HG02623 (cell line): Measurements from ENCODE around the gene SORCS2.

Experiments
- ATAC-seq: cut with Tn5 transposase; IDR thresholded peaks from one replicate; pipeline ENCODE4 v1.9.1; 2021; ENCODE audit warnings: moderate library complexity; ENCODE audit not compliant: unreplicated experiment

The SORCS2 gene

DNA sequence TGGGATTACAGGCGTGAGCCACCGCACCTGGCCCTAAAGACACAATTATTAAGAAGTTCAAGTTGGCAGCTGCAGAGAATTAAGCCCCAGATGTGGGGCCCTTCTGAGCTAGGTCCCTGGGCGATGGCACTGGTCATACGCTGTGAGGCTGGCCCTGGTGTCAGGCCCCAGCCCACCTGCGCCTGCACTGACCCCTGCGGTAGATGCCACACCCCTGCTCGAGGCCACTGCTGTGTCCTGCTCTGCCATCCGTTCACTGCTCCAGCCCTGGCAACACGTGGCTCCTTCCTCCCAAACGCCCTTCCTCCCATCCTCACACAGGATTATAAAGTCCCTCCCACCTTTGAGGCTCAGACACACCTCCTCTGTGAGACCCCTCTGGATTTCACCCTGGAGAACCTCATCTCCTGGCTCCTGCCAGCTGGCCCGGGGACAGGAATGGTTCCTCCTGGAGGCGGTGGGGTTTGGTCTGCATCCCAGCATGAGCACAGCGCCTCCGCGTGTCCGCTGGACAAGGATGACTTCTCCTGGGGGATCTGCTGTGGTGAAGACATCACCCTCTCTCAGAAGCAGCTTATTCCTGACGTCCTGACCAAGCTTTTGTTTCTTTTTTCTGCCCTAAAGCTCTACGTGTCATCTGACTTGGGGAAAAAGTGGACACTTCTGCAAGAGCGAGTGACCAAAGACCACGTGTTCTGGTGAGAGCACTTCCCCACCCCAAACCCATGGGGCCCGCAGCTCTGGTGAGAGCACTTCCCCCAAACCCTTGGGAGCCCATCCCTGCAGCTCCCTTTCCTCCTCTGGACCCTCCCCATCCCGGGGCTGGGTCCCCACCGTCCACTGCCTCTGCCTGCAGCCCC is 461.4 kb downstream of the SORCS2 start:
- ATAC-seq, result no peak

DNA sequence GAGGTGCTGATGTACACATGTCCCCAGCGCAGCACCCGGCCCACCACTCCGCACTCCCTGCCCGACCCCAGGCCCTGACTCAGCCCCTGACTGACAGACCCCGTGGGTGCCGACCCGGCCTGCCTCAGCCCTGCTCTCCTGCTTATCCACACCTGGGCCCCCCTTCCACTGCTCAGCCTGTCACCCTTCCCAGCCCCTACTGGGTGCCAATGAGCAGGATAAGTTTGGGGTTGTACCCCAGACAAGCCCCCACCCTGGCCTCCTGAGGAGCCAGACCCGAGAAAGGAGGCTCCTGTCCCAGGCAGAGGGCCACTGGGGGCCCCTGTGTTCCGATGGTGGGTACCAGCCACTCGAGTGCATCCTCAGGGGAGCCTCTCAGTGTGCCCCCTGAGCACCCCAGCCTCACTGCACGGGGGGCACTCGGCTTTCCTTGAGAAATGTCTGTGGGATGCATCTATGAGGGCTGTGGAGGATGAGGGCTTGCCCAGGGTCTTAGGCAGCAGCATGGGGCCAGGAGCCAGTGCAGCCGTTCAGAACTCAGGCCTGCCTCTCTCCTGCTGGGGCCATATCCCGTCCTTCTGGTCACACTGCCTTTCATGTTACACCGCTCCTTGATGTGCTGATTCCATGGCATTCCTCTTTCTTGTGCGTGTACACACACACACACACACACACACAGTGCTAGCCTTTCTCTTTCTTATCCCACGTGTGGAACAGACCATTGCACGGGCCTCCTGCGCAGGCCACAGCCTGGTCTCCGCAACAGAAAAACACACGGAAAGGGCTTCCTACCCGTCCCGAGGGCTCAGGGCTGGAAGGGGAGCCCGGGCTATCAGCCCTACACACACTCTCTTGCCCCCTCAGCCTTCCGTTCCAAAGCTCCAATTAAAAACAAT is 462.5 kb downstream of the SORCS2 start:
- no peak for ATAC-seq

DNA sequence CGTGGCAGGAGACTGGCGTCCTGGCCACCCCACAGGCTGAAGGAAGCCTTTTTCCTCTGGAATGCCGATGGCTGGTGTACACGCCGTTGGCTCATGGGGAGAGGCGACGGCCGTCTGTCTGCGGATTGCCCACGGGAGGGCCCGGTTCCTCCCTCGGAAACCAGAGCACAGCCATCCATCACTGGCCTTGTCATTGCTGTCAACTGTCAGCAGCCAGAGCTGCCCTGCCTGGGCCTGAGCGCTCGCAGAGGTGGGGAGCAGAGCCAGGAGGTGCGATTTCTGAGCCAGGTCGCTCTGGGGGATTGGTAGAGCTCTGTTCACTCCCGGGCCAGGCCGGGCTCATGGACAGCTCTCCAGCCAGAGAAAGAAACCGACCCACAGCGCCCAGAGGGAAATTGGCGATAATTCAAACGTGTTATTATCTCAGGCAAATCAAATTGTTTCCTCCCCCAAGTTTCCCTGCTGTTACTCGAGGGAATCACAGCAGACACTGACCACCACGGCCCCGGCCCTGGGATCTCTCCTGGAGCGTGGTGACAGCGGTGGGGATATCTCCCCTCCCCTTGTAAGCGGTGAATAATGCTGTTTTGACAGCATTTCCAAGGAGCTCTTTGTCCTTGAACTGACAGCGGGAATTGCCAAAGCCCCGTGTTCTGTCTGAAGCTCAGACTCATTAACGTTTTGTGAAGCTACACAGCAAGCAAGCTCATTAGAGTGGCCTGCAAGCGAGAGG is 463.3 kb downstream of the SORCS2 start:
- no peak for ATAC-seq

DNA sequence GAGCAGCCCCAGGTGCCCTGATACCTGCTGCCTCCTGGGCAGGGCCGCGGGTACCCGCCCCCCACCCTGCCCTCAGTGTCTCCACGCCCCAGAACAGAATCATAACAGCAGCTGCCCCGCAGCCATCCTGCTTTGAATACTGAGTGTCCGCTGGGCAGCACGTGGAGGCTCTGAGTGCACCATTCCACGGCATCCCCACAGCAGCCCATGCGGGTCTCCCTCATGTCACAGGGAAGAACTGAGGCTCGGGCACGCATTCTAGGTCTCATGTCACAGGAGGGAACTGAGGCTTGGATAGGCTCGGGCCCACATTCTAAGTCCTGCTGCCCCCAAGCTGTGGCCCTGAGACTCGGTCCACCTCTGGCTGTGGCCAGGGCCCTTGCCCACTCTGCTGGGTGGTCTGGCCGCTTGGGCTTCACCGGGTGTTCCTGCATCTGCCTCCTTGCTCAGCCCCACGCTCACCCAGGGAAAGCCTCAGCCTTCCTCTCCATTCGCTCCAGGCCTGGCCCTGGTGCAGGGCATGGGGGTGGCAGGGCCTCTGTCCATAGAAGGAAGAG is 464.0 kb downstream of the SORCS2 start:
- ATAC-seq, result no peak

DNA sequence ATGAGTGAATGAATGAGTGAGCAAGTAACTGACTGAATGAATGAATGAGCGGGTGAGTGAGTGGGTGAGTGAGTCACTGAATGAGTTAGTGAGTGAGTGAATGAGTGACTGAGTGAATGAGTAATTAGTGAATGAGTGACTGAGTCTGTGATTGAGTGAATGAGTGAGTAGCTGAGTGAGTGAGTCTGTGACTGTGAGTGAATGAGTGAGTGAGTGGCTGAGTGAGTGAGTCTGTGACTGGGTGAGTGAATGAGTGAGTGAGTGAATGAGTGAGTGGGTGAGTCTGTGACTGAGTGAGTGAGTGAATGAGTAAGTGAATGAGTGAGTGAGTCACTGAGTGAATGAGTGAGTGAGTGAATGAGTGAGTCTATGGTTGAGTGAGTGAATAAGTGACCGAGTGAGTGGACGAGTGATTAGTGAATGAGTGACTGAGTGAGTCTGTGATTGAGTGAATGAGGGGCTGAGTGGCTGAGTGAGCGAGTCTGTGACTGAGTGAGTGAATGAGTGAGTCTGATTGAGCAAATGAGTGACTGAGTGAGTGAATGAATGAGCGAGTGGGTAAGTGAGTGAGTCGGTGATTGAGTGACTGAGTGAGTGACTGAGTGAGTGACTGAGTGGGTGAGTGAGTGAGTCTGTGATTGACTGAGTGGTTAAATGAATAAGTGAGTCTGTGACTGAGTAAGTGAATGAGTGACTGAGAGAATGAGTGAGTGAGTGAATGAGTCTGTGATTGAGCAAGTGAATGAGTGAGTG is 465.4 kb downstream of the SORCS2 start:
- no peak for ATAC-seq

DNA sequence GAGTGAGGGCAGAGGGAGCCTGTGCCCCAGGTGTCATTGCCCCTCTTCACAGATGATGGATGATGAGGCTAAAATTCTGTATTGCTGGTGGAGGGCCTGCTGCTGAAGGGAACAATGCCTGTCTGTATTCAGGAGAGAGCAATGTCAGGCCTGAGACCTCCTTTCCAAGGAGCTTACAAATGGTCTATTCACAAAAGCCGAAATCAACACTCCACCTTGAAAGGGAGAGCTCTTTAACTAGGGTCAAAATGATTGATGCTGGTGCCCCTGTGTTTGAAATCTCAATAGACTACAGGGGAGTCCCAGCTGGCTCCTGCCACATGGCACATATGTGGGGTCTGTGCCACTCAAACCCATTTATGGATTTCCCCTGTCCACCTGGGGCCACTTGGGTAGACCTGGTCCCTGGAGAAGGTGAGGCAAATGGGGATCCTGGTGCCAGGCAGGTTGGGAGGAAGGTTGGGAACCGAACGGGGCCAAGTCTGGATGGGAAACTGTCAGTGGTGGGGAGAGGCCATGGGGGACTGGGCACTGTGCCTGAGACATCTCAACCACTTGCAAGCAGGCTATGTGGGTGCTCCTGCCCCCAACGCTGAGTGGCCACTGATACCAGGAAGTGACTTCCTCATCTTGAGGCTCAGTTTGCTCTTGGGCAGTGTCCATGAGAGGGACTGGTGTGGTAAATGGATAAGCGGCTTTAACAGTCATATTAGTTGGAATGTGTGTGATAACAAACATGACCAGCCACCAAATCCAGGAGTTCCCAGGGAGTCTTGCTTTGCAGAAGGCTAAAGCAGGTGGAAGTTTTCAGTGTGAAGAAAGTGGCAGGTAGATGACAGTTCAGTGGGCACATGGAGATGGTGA is 466.2 kb downstream of the SORCS2 start:
- no peak for ATAC-seq

DNA sequence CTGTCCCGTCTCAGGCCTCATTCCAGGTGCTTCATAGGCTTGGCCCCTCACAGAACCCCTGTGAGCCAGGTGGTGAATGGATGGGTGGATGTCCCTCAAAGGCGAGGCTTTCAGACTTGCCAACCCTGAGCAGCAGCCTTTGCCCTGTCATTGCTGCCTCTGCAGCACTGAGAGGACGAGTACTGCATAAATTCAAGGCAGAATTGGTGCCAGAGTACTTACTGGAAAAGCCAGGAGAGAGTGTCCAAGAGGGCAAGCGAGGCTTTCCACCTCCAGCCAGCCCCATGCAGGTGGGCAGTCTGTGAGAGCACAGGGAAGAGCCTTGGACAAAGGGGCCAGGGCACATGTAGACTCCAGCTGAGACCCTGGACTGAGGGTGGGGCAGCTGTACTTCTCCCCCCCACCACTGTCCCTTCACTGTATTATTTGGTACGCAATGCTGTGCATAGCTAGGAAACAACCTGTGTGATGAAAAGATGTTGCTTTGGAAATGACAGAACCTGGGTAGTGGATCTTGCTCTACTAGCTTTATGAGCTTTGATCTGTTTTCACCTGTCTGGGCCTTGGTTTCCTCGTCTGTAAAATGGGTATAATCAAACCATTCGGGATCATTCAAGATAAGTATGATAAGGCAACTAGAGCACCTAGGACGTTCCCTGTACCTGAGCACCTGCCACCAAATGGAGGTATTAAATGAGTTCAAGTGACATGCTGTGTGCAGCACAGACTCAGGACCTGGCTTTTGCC is 467.3 kb downstream of the SORCS2 start:
- ATAC-seq, result no peak

DNA sequence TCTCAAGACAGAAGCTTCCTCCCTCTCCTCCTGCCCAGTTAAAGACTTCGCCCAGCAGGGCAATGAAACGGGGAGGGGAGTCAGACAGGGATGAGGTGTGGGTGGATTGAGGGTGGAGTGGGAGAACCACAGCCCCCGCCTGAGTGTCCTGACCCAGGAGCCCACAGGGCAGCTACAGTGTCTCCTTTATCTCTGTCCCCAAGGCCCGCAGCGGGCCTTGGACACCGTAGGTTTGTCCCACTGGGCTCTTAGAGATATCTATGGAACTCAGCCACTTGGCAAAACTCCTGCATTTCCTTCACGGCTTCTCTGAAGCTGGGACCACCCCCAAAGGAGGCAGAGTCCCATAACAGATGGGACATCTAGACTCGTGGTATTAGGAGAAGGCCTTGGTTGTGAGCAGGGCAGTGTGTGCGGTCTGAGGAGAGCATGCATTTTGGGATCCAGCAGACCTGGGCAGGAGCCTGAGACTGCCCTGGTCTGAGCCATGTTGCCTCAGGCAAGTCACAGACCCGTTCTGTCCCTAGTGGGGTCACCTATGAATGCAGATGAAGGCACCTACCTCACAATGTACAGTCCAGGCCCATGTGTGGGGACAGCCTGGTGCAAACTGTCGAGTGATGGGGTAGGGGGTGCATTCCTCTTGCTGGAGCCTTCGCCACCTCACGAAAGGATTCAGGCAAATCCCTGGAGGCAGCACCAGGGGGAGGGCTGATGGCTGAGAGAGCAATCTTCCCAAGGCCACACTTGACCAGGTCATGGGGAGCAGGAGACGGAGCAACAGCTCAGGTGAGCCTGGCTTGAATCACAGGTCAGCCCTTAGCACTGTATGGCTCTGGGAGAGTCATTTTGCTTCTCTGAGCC is 468.1 kb downstream of the SORCS2 start:
- no peak for ATAC-seq

DNA sequence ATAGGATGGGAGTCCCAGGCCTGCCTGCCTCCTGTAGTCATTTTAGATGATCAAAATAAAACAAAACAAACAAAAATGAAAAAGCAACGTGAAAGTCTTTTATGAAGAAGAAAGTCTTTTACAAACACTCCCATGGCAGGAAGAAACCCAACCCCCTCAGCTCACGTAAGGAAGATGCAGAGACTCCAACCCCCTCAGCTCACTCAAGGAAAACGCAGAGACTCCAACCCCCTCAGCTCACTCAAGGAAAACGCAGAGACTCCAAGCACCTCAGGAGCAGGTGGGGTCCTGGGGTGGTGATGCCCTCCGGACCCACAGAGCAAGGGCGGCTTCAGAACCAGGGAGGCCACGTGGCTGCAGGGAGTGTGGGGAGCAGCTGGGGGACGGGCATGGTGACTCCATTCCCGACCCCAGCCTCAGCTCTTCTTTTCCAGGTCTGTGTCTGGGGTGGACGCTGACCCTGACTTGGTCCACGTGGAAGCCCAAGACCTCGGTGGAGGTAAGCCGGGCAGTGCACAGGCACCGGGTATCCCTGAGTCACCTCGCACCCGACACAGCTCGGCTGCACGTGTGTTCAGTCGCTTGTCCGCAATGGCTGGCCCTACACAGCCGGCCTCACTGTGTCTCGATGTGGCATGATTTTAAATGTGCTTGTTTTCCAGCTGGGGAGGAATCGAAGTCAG is 468.9 kb downstream of the SORCS2 start:
- ATAC-seq, result no peak

DNA sequence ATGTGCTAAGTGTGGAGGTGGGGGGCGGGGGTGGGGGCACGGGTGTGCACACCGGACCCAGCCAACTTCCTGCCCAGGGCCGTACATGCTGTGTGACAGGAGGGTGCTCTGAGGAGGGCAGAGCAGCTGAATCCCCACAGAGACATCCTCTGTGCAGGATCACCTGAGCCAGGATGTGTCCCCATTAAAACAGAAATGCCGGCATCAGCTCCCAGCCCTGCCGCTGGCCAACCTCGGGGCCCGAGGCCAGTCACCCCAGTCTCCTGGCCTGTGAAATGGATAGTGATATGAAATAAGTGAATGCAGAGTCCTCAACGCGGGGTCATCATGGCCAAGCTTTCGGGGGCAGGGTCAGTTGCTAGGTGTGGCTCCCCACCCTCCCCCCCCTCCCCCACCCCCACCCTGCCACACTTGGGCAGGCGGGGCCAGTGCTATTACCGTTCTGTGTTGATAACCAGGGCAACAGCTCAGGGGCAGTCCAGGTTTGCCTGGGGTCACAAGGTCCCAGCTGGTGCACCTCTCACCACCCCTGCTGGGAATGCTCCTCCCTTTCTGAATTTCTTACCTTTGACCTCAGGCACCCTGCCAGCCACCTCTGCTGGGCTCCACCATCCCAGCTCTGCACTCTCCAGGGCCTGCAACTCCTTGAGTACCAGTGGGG is 469.6 kb downstream of the SORCS2 start:
- ATAC-seq, result no peak

DNA sequence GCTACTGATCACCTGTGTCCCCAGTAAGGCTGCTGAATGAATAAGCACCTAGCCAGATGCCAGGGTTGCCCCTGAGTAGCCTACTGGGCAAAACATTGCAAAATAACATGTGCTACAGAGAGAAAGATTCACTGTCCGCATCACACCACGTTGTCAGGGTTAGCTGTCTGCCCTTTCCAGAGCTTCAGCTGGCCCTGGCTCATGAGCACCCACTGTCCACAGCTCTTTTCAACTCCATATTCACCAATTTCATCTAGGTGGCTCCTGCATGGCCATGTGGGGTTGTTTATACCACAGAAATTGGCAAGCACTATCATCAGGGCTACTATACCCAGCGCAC is 470.1 kb downstream of the SORCS2 start:
- ATAC-seq, result no peak

DNA sequence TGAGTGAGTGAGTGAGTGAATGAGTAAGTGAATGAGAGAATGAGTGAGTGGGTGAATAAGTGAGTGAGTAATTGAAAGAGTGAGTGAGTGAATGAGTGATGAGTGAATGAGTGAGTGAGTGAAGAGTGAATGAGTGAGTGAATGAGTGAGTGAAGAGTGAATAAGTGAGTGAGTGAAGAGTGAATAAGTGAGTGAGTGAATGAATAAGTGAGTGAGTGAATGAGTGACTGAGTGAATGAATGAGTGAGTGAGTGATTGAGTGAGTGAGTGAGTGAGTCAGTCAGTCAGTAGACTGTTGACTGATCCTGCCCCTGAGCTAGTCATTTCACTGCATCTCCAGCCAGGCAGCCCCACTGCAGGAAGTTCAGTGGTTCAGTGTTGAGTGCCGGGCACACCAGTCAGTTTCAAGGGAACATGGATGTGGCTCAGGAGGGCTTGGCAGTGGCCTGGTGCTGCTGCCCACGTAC is 470.8 kb downstream of the SORCS2 start:
- ATAC-seq, result no peak

DNA sequence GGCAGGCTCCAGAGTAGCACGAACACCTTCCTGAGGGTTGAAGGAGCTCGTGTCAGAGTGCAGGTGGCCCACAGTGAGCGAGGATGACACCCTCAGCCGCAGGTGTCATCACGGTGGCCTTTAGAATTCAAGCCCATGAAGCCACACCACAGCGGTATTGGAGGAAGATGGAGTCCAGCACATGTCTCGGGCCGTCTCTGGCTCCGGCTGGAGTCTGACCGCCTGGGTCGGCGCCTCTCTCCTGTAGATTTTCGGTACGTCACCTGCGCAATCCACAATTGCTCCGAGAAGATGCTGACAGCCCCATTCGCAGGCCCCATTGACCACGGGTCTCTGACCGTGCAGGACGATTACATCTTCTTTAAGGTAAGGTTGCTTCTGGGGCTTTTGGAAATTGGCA is 471.8 kb downstream of the SORCS2 start:
- ATAC-seq, result no peak

DNA sequence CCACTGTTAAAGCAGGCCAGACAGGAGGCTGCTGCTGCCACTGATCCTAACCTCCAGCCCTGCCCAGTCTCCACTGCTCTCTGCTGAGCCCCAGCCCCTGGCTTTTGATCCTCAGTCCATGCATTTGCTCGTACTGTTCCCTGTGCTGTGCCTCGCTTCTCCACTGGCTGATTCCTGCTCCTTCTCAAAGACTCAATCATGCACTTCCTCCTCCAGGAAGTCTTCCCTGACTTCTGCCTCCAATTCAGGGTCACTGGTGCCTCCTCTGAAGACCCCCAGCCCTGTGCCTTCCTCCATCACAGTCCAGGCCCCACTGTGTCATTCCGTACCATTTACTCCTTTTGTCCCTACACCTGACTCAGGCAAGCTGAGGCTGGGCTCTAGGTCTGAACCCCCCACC is 473.0 kb downstream of the SORCS2 start:
- ATAC-seq, result no peak

DNA sequence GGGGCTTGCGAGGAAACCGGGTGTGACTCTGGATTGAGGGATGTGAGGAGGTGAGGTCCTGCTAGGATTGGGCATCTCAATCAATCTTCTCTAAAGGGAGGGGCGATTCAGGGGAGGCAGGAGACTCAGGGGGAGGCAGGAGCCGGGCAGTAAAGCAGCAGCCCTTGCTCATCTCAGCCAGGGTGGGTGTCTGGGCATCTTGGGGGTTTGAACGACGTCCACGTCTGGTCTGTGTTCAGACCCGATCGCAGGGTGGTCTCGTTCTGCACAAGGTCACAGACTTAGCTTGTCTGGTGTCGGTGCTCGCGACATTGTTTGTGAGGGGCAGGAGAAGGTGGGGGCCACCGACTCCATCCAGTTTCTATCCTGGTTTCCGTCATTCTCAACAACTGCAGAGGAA is 473.7 kb downstream of the SORCS2 start:
- ATAC-seq, result no peak

DNA sequence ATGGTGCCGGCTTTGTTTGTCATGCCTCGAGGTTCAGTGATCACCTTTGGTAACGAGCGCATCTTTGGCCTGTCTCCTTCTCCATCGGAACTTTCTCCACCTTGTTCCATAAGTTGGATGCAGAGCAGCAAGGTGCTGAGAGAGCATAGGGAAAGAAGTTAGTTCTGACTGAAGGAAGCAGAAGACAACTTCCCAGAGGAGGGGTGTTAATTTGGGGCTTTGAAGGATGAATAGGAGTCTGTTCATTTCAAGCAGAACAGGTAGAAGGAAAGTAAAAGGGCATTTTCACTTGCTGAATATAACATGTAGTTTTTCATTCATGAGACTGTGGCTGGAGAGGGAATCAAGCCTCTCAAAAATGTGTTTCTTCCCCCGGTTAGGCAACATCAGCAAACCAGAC is 474.4 kb downstream of the SORCS2 start:
- no peak for ATAC-seq

DNA sequence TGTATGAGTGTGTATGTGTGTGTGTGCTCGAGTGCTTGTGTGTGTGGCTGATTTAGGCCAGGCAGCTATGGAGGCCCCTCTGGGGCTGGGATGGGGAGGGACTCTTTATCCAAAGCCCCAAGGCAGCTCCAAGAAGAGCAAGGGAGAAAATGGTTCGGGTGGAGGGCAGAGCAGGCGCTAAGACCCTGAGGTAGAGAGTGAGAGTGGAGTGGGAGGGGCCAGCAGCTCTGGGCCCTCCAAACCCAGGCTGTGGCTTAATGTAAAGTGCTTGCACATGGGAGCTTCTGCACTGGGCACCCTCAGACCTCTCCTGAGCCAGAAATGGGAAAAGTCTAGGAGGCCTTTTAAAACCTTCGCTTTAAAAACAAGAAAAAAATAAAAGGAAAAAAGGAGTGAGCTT is 475.9 kb downstream of the SORCS2 start:
- ATAC-seq, result no peak
